Calu3 (cell line): ENCODE results near the gene ROBO2. TPM values are rescaled to one million over a fixed set of nuclear protein-coding genes. Genes with fewer than 3 reads are reported as not detected.

ENCODE experiments used
- BruUV-seq: library from RNA; stranded (reverse); fragments of 400-500 nt; replicated peaks from 2 replicates; lab custom pipeline; 2021; lab: Mats Ljungman, UMichigan
- CTCF ChIA-PET: fragments of 300-600 bp; sonication (Branson Sonifier 250); formaldehyde crosslinking; loops from one replicate; lab custom pipeline; 2022; ENCODE audit warnings: antibody characterized with exemption; lab: Charles Lee
- DNase-seq: peaks from one replicate; pipeline ENCODE4 v3.0.0; 2022
- H3K27ac Mint-ChIP-seq: one replicate; pipeline ENCODE4 v1.8.0; 2022; ENCODE audit warnings: mixed read lengths; ENCODE audit not compliant: unreplicated experiment
- H3K27me3 Mint-ChIP-seq: one replicate; pipeline ENCODE4 v1.8.0; 2022; ENCODE audit warnings: mixed read lengths; ENCODE audit not compliant: unreplicated experiment
- H3K36me3 Mint-ChIP-seq: one replicate; pipeline ENCODE4 v1.8.0; 2022; ENCODE audit warnings: mild to moderate bottlenecking, moderate library complexity, mixed read lengths; ENCODE audit not compliant: insufficient read depth, unreplicated experiment
- H3K4me1 Mint-ChIP-seq: one replicate; pipeline ENCODE4 v1.8.0; 2022; ENCODE audit warnings: mild to moderate bottlenecking, low read depth, mixed read lengths; ENCODE audit not compliant: unreplicated experiment
- H3K4me3 Mint-ChIP-seq: one replicate; pipeline ENCODE4 v1.8.0; 2022; ENCODE audit warnings: mild to moderate bottlenecking, low read depth, moderate library complexity, mixed read lengths; ENCODE audit not compliant: unreplicated experiment
- H3K9me3 Mint-ChIP-seq: one replicate; pipeline ENCODE4 v1.8.0; 2022; ENCODE audit warnings: low read depth, mixed read lengths; ENCODE audit not compliant: unreplicated experiment
- intact Hi-C: fragments of 100-400 bp; cut with micrococcal nuclease; formaldehyde crosslinking; loops from one replicate; pipeline ENCODE4 v1.10.0; 2022; ENCODE audit not compliant: unreplicated experiment
- total RNA-seq: library from RNA; stranded (reverse); gene quantifications from 2 replicates; pipeline ENCODE4 v1.2.3, GENCODE V29; 2022
- TF ChIP-seq, protein P1 (sequence below): fragments of 200-600 bp; IDR thresholded peaks from one replicate; pipeline ENCODE4 v1.8.0; 2022; ENCODE audit warnings: antibody characterized with exemption; ENCODE audit not compliant: unreplicated experiment

The ROBO2 gene
- total RNA-seq, 1 experiment from 2014 or later = not detected

DNA sequence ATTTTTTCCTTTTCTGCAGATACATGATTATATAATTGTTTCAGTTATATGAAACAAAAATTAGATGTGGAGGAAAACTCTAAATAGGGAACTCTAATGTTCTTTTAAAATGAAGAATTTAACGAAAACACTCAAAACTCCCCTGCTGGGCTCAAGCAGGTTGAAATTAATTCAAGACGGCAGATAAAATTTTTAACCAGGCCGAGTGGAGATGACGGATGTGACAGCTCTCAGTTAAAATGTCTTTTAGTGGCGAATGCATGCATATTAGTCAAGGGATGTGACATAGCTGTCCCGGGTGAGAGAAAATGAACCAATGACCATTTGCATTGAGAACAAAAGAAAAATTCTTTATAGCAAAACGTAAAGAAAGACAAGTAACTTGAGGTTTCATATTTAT lies 110.1 kb downstream of the ROBO2 start:
- no peaks in the 10 kb centered on the region for H3K9me3 Mint-ChIP-seq
- no peak overlapping the region for H3K4me3 Mint-ChIP-seq
- H3K36me3 Mint-ChIP-seq = no peaks in the 10 kb centered on the region
- intact Hi-C loops = no loop called here
- DNase-seq = no peak
- CTCF ChIA-PET = no interaction called here
- no peaks in the 10 kb centered on the region for H3K27me3 Mint-ChIP-seq
- BruUV-seq = no TSS peak
- no peak overlapping the region for H3K27ac Mint-ChIP-seq
- H3K4me1 Mint-ChIP-seq = no peaks in the 10 kb centered on the region
- TF ChIP-seq, protein P1, sequence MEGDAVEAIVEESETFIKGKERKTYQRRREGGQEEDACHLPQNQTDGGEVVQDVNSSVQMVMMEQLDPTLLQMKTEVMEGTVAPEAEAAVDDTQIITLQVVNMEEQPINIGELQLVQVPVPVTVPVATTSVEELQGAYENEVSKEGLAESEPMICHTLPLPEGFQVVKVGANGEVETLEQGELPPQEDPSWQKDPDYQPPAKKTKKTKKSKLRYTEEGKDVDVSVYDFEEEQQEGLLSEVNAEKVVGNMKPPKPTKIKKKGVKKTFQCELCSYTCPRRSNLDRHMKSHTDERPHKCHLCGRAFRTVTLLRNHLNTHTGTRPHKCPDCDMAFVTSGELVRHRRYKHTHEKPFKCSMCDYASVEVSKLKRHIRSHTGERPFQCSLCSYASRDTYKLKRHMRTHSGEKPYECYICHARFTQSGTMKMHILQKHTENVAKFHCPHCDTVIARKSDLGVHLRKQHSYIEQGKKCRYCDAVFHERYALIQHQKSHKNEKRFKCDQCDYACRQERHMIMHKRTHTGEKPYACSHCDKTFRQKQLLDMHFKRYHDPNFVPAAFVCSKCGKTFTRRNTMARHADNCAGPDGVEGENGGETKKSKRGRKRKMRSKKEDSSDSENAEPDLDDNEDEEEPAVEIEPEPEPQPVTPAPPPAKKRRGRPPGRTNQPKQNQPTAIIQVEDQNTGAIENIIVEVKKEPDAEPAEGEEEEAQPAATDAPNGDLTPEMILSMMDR = no peak

DNA sequence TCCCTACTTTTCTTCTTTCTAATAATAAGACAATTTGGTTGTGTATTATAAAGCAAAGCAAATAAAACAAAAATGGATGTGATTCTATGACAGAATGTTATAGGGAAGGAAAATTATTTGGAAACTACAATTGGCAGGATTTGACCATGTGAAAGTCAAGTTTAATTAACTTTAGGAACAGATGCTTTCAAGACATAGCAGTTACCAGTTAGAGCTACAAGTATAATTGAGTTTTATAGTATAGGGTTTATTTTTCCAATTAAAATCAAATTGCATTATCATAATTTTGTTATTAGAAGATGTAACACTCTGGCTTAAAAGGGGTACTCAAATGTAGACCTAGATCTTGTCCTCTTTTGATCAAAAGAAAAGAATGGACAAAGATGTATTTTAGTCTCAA lies 110.9 kb downstream of the ROBO2 start:
- Mint-ChIP-seq H3K36me3 (no peaks in the 10 kb centered on the region), H3K4me1 (peaks cover 4% of the 10 kb centered on the region), H3K9me3 (no peaks in the 10 kb centered on the region), H3K27ac (no peak overlapping the region), H3K4me3 (no peak overlapping the region), H3K27me3 (no peaks in the 10 kb centered on the region)
- DNase-seq = no peak
- TF ChIP-seq, protein P1 = no peak
- CTCF ChIA-PET = no interaction called here
- intact Hi-C loops = no loop called here
- BruUV-seq = no TSS peak

DNA sequence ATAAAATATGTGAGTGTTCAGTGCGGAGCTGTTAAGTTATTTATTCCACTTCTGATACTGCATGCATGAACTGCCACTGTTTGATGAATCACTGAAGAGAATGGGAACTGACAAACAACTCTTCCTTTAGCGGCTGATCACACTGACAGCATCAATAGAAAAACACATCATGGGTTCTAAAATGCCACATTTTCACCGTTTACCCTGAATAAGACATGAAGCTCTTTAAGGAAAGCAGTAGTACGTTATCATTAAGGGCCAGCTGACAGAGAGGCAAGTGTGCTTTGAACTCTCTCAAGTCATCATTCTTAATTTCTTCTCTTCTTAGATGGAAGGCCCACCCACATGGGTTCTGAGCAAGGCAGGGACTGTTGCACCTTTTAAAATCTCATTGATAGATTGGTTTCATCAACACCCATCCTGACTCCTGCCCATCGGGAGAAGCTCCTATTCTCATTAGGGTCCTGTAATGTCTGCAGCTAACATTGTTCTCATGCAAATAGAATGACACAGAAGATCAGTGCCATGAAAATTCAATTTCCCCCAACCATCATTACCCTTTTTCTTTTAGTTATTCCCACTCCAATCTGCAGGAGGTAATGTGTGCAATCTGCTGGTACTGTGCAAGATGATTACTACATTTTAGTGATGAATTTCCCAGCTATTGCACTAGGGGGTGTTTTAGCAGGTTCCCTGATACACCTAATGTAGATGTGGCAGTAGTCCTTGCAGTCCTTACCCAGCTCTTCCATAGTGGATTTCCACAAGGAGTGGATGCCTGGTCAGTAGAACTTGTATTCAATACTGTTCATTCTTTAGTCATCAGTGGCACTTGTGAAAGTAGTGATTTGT lies 119.1 kb downstream of the ROBO2 start:
- CTCF ChIA-PET = no interaction called here
- no TSS peak for BruUV-seq
- no peak for DNase-seq
- Mint-ChIP-seq H3K4me3 (no peak overlapping the region), H3K36me3 (no peaks in the 10 kb centered on the region), H3K27ac (no peak overlapping the region), H3K9me3 (no peaks in the 10 kb centered on the region), H3K4me1 (peaks cover 9% of the 10 kb centered on the region), H3K27me3 (no peaks in the 10 kb centered on the region)
- intact Hi-C loops = no loop called here
- TF ChIP-seq, protein P1 = no peak

DNA sequence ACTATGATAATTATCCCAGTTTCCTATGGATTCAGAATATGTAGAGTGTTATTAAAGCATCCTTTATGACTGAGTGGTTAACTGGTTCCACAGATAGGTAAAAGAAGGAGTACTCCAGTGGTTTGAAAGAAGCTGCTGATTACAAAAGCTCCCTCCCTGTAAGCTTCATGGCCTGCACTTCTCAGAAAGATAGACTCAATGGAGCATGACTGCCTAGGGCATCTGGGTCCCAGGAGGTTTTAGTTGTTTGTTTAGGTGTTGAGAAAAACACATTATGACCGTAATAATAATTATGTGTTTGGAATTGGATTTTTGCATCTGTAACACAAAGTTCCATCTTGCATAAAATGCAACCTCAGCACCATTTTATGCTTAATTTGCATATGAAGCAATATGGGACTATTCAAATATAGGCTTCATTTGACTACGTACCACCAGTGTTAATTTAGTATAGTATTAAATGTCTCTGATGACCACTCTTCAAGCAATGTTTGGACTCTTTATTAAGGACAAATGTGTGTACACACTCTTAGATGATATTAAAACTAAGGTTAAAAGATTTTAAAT lies 121.1 kb downstream of the ROBO2 start:
- no peak for DNase-seq
- no TSS peak for BruUV-seq
- CTCF ChIA-PET = no interaction called here
- Mint-ChIP-seq H3K27me3 (no peaks in the 10 kb centered on the region), H3K27ac (no peak overlapping the region), H3K36me3 (no peaks in the 10 kb centered on the region), H3K4me1 (peaks cover 2% of the 10 kb centered on the region), H3K4me3 (no peak overlapping the region), H3K9me3 (no peaks in the 10 kb centered on the region)
- intact Hi-C loops = no loop called here
- TF ChIP-seq, protein P1 = no peak
